CD4-positive, alpha-beta T cell (primary cell): Measurements from ENCODE around the gene RRAS. TPM values are rescaled to one million over a fixed set of nuclear protein-coding genes. Genes with fewer than 3 reads are reported as not detected.

Source experiments
- ATAC-seq: fragments of 200-7000 bp; cut with Tn5 transposase; one replicate; pipeline ENCODE4 v1.10.0; 2022; ENCODE audit warnings: mild to moderate bottlenecking; ENCODE audit not compliant: poor library complexity
- CTCF ChIA-PET: fragments of 350-600 bp; sonication (Branson Sonifier 250); formaldehyde crosslinking; loops from one replicate; lab custom pipeline; 2021; ENCODE audit warnings: antibody characterized with exemption, inconsistent platforms; lab: Charles Lee
- POLR2A ChIA-PET: fragments of 350-600 bp; sonication (Branson Sonifier 250); formaldehyde crosslinking; loops from one replicate; lab custom pipeline; 2021; ENCODE audit warnings: antibody characterized with exemption, inconsistent platforms; lab: Charles Lee
- DNase-seq, 14 experiments: peaks; one replicate each; pipeline ENCODE4 v3.0.0-alpha.2; 2013 to 2020; ENCODE audit warnings: mixed read lengths in 2 of 14
- H3K27ac ChIP-seq, 2 donors: one replicate each; pipeline versions ENCODE4 v1.5.1 to v1.7.0; 2013; ENCODE audit warnings: low read length in 2 of 2, low read depth in 1 of 2, mild to moderate bottlenecking in 1 of 2
- H3K27me3 ChIP-seq, 2 experiments: 1 replicate in 1 of 2; 2 replicates in 1 of 2; pipeline versions ENCODE4 v1.6.1 to v1.7.0; 2013; ENCODE audit warnings: low read length in 2 of 2, control low read depth in 1 of 2, mild to moderate bottlenecking in 1 of 2, moderate library complexity in 1 of 2; ENCODE audit not compliant: insufficient read depth in 2 of 2, control insufficient read depth in 1 of 2
- H3K36me3 ChIP-seq: one replicate; pipeline ENCODE4 v1.6.1; 2013; ENCODE audit warnings: low read length, control low read depth; ENCODE audit not compliant: insufficient read depth
- H3K4me1 ChIP-seq: one replicate; pipeline ENCODE4 v1.6.1; 2013; ENCODE audit warnings: low read length, control low read depth; ENCODE audit not compliant: insufficient read depth
- H3K4me3 ChIP-seq: one replicate; pipeline ENCODE4 v1.5.1; 2013; ENCODE audit warnings: mild to moderate bottlenecking, low read length, moderate library complexity
- H3K9me3 ChIP-seq, 2 experiments: 1 replicate in 1 of 2; 2 replicates in 1 of 2; pipeline versions ENCODE4 v1.6.1 to v1.7.0; 2013; ENCODE audit warnings: low read length in 2 of 2, mild to moderate bottlenecking in 2 of 2, control low read depth in 1 of 2, moderate library complexity in 1 of 2; ENCODE audit not compliant: control insufficient read depth in 1 of 2, insufficient read depth in 1 of 2
- H3K27ac Mint-ChIP-seq: one replicate; pipeline ENCODE4 v1.8.0; 2020; ENCODE audit warnings: mixed read lengths
- H3K27me3 Mint-ChIP-seq: one replicate; pipeline ENCODE4 v1.8.0; 2021; ENCODE audit warnings: mixed read lengths
- H3K36me3 Mint-ChIP-seq: one replicate; pipeline ENCODE4 v1.8.0; 2021; ENCODE audit warnings: low read depth, mixed read lengths
- H3K4me1 Mint-ChIP-seq: one replicate; pipeline ENCODE4 v1.8.0; 2021; ENCODE audit warnings: low read depth, mixed read lengths
- H3K4me3 Mint-ChIP-seq: one replicate; pipeline ENCODE4 v1.8.0; 2020; ENCODE audit warnings: mild to moderate bottlenecking, mixed read lengths
- H3K9me3 Mint-ChIP-seq: one replicate; pipeline ENCODE4 v1.8.0; 2020; ENCODE audit warnings: mixed read lengths
- intact Hi-C, 2 experiments: fragments of 100-400 bp; cut with DNase I in 1 of 2; cut with micrococcal nuclease in 1 of 2; formaldehyde crosslinking; loops; one replicate each; pipeline versions ENCODE4 v1.15.1 to v1.9.0; 2023 to 2025; cut with DNase I, micrococcal nuclease
- total RNA-seq, 174 experiments: library from RNA in 2 of 174; stranded (reverse) in 2 of 174; gene quantifications; one replicate each; pipeline ENCODE4 v1.2.3 and lab custom pipeline; 2021 to 2026
- TF ChIP-seq, protein P1 (sequence below): fragments of 200-600 bp; IDR thresholded peaks from one replicate; pipeline ENCODE4 v1.8.0; 2022; ENCODE audit warnings: antibody characterized with exemption, mild to moderate bottlenecking

The RRAS gene
- total RNA-seq, 2 experiments from 2014 or later = 4.2 to 4.7 TPM

DNA sequence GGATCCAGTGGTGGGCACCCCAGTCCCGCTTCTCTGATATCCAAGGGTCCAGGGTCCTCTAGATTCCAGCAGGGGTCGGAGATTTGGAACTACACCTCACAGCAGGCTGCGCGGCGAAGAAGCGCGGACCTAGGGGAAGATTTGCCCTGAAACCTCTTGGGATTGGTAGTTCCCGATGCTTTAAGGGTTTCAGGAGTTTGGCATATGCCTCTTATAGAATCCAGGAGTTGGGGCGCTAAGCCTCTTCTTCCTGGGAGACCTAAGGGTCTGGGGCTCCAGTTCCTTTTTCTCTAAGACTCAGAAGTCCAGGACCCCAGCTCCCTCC is 26.1 kb upstream of the RRAS start:
- peak overlapping the region; percentile 62 for H3K4me3 ChIP-seq
- Mint-ChIP-seq H3K4me1 (peaks cover 18% of the 10 kb centered on the region), H3K27ac (peak overlapping the region; percentile 88), H3K36me3 (peaks cover 29% of the 10 kb centered on the region), H3K9me3 (no peaks in the 10 kb centered on the region), H3K4me3 (peak overlapping the region; percentile 95), H3K27me3 (no peaks in the 10 kb centered on the region)
- ChIA-PET CTCF (interaction anchor here (0.8 to 1.5 kb wide), 3 partner anchors 13 to 25 kb away, joined by 3 to 4 read pairs (median 4); no protein-coding TSS in a partner anchor), POLR2A (interaction anchor here (0.9 to 6.7 kb wide), 6 partner anchors 10 to 214 kb away, joined by 5 to 125 read pairs (median 25); partner anchors contain the start of genes PIH1D1, PRMT1, PRR12 and RRAS)
- H3K27me3 ChIP-seq = no peaks in the 10 kb centered on the region
- ATAC-seq = peak; percentile 3
- peaks cover 44% of the 10 kb centered on the region for H3K4me1 ChIP-seq
- H3K9me3 ChIP-seq = no peaks in the 10 kb centered on the region
- peaks cover 19% of the 10 kb centered on the region for H3K36me3 ChIP-seq
- peak overlapping the region; percentile 57 to 90 for H3K27ac ChIP-seq
- intact Hi-C loops = loop anchor here (1.0 to 10.0 kb wide), 2 partner anchors 9 to 1411 kb away; partner anchors contain the start of gene CARD8 (in 1 of the 2)
- TF ChIP-seq, protein P1, sequence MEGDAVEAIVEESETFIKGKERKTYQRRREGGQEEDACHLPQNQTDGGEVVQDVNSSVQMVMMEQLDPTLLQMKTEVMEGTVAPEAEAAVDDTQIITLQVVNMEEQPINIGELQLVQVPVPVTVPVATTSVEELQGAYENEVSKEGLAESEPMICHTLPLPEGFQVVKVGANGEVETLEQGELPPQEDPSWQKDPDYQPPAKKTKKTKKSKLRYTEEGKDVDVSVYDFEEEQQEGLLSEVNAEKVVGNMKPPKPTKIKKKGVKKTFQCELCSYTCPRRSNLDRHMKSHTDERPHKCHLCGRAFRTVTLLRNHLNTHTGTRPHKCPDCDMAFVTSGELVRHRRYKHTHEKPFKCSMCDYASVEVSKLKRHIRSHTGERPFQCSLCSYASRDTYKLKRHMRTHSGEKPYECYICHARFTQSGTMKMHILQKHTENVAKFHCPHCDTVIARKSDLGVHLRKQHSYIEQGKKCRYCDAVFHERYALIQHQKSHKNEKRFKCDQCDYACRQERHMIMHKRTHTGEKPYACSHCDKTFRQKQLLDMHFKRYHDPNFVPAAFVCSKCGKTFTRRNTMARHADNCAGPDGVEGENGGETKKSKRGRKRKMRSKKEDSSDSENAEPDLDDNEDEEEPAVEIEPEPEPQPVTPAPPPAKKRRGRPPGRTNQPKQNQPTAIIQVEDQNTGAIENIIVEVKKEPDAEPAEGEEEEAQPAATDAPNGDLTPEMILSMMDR = no peak
- DNase-seq = no peak

DNA sequence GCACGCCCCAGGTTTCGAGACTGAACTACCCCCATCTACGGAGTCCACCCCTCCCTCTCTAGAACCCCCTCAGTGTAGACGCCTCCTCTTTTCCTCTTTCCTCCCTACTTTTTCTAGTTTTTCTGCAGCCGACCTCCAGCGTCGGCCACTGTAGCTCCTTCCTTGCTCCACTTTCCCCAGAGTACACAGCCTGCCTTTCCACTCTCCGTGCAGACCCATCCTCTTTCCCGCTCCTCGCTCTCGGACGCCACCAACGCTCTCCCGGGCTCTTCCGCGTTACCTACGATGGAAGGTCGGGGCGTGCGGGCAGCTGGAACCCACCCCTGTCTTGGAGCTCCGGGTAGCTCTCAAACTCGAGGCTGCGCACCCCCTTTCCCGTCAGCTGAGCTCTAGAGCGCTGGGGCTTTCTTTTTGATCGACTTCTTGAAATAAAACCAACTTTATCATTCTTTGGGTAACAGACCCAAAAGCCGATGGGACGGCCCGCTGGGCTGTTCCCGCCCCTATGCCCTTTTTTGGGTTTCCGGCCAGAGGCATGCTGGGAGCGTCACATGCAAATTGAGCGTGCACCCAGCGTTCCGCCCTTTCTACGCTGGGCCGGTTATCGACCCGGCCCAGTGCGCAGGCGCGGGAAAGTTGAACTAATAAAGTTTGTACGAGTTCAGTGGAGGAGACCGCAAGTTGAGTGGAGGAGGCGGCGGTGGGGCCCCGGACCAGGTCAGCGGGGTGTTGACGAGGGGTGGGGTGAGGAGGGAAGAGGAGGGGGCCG is 25.6 kb upstream of the RRAS start, which contains the start of the genes BCL2L12 and IRF3:
Gene BCL2L12, plus strand, starts transcription at position 583 of the 769 bp plus-strand sequence. CDS start 760 bp downstream, outside the sequence.
Gene IRF3, minus strand, starts transcription at position 507 of the 769 bp plus-strand sequence. CDS start 1,019 bp downstream, outside the sequence.
- Mint-ChIP-seq H3K27me3 (no peaks in the 10 kb centered on the region), H3K9me3 (no peaks in the 10 kb centered on the region), H3K27ac (peak within 1 kb of the TSS; percentile 88), H3K4me1 (peaks cover 18% of the 10 kb centered on the region), H3K36me3 (peaks cover 29% of the 10 kb centered on the region), H3K4me3 (peak within 1 kb of the TSS; percentile 95)
- TF ChIP-seq, protein P1 = no peak
- Histone ChIP-seq H3K36me3 (peaks cover 25% of the 10 kb centered on the region), H3K4me1 (peaks cover 44% of the 10 kb centered on the region), H3K27me3 (no peaks in the 10 kb centered on the region), H3K9me3 (no peaks in the 10 kb centered on the region), H3K4me3 (peak within 1 kb of the TSS; percentile 62), H3K27ac (peak within 1 kb of the TSS; percentile 57 to 90)
- ChIA-PET CTCF (interaction anchor here (0.8 to 1.6 kb wide), 4 partner anchors 13 to 192 kb away, joined by 3 to 4 read pairs (median 4); no protein-coding TSS in a partner anchor), POLR2A (interaction anchor here (0.9 to 6.7 kb wide), 10 partner anchors 10 to 214 kb away, joined by 4 to 125 read pairs (median 9); partner anchors contain the start of genes FUZ, NOSIP, PIH1D1 and PRMT1)
- ATAC-seq = peak; percentile 78
- peak; percentile 99 to 100 (median 99) for DNase-seq
- intact Hi-C loops = loop anchor here (1.0 to 10.0 kb wide), 6 partner anchors 10 to 1411 kb away; partner anchors contain the start of genes CARD8 (in 1 of the 2), PRR12 (in 1 of the 2) and SCAF1 (in 1 of the 2)

DNA sequence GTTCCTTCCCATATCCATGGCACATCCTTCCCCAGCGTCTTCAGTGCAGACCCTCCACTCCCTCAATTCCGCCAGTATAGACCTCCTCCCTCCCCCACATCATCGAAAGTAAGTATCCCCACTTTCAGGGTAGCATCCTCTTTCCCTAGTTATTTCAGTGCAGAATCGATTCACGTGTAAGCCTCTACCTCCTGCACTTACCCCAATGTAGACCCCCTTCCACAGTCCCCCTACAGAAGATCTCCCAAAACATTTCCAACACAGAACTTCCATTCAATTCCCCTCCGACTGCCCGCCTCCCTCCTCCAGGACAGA is 25.1 kb upstream of the RRAS start:
- H3K4me1 Mint-ChIP-seq = peaks cover 18% of the 10 kb centered on the region
- peak in 1 of 14 experiments; percentile 32 for DNase-seq

More for the DNA sequence above, 25.1 kb upstream of the RRAS start:
- peaks cover 44% of the 10 kb centered on the region for H3K4me1 ChIP-seq
- H3K36me3 ChIP-seq = peaks cover 29% of the 10 kb centered on the region
- intact Hi-C loops = loop anchor here (1.0 to 10.0 kb wide), 5 partner anchors 13 to 1410 kb away; partner anchors contain the start of genes CARD8 (in 1 of the 2), PRR12 (in 1 of the 2) and SCAF1 (in 1 of the 2)
- Mint-ChIP-seq H3K9me3 (no peaks in the 10 kb centered on the region), H3K27ac (peak overlapping the region; percentile 88), H3K4me3 (peak overlapping the region; percentile 95), H3K27me3 (no peaks in the 10 kb centered on the region), H3K36me3 (peaks cover 34% of the 10 kb centered on the region)
- H3K9me3 ChIP-seq = no peaks in the 10 kb centered on the region
- peak overlapping the region; percentile 51 to 90 for H3K27ac ChIP-seq
- ChIA-PET POLR2A (interaction anchor here (0.7 to 6.7 kb wide), 11 partner anchors 9 to 213 kb away, joined by 4 to 125 read pairs (median 8); partner anchors contain the start of genes FUZ, NOSIP, PIH1D1 and PRMT1), CTCF (interaction anchor here (0.9 to 1.8 kb wide), 4 partner anchors 11 to 191 kb away, joined by 3 to 7 read pairs (median 4); no protein-coding TSS in a partner anchor)
- TF ChIP-seq, protein P1 = no peak
- H3K27me3 ChIP-seq = no peaks in the 10 kb centered on the region
- H3K4me3 ChIP-seq = peak overlapping the region; percentile 62
- ATAC-seq = no peak
